Smooth muscle cell (in vitro differentiated cells): Measurements from ENCODE around the gene LY9. TPM values are rescaled to one million over a fixed set of nuclear protein-coding genes. Genes with fewer than 3 reads are reported as not detected.

Source experiments
- DNase-seq: peaks from one replicate; lab custom pipeline; 2025; ENCODE audit not compliant: unreplicated experiment; lab: John Stamatoyannopoulos, UW
- H2AFZ ChIP-seq: fragments of 200-600 bp; sonication (generic); 2 replicates; pipeline ENCODE4 v1.6.0; 2016; ENCODE audit warnings: antibody characterized with exemption, low read depth, mild to moderate bottlenecking
- H3F3A ChIP-seq: fragments of 200-600 bp; sonication (generic); 2 replicates; pipeline ENCODE4 v1.6.0; 2017; ENCODE audit warnings: antibody characterized with exemption, low read depth
- H3K27ac ChIP-seq: fragments of 200-600 bp; sonication (generic); 2 replicates; pipeline ENCODE4 v1.5.1; 2016; ENCODE audit warnings: low read depth, mild to moderate bottlenecking
- H3K27me3 ChIP-seq: fragments of 200-600 bp; sonication (generic); 2 replicates; pipeline ENCODE4 v1.6.1; 2016; ENCODE audit warnings: low read depth, mild to moderate bottlenecking
- H3K36me3 ChIP-seq: fragments of 200-600 bp; sonication (generic); 2 replicates; pipeline ENCODE4 v1.5.1; 2016; ENCODE audit warnings: low read depth
- H3K4me1 ChIP-seq: fragments of 200-600 bp; sonication (generic); 2 replicates; pipeline ENCODE4 v1.5.1; 2016; ENCODE audit warnings: low read depth
- H3K4me2 ChIP-seq: fragments of 200-600 bp; sonication (generic); 2 replicates; pipeline ENCODE4 v1.6.0; 2016; ENCODE audit warnings: mild to moderate bottlenecking
- H3K4me3 ChIP-seq: fragments of 200-600 bp; sonication (generic); 2 replicates; pipeline ENCODE4 v1.5.1; 2016; ENCODE audit warnings: mild to moderate bottlenecking
- H3K79me2 ChIP-seq: fragments of 200-600 bp; sonication (generic); 2 replicates; pipeline ENCODE4 v1.6.0; 2016; ENCODE audit warnings: low read depth, mild to moderate bottlenecking
- H3K9ac ChIP-seq: fragments of 200-600 bp; sonication (generic); 2 replicates; pipeline ENCODE4 v1.6.0; 2016; ENCODE audit warnings: low read depth
- H3K9me3 ChIP-seq: fragments of 200-600 bp; sonication (generic); replicated peaks from 2 replicates; pipeline ENCODE4 v1.5.1; 2016; ENCODE audit warnings: low read depth
- H4K20me1 ChIP-seq: fragments of 200-600 bp; sonication (generic); 2 replicates; pipeline ENCODE4 v1.6.0; 2016; ENCODE audit warnings: low read depth
- CTCF ChIP-seq: fragments of 200-600 bp; sonication (generic); IDR thresholded peaks from 2 replicates; pipeline ENCODE4 v1.5.1; 2017; ENCODE audit warnings: borderline replicate concordance, mild to moderate bottlenecking, antibody characterized with exemption; ENCODE audit not compliant: insufficient read depth, poor library complexity, severe bottlenecking
- WGBS: methylation state at CpG from one replicate; pipeline ENCODE4 v1.1.7; 2016; ENCODE audit warnings: low lambda C conversion rate; 5-methylcytosine and 5-hydroxymethylcytosine counted together
- polyA plus RNA-seq: library from polyadenylated mRNA; unstranded; fragments of >200 nt; fragmentation: Nextera tagmentation; extraction: Ambion mirVana; gene quantifications from 2 replicates; pipeline ENCODE4 v1.2.1, GENCODE V29; 2016
- total RNA-seq: library from RNA; depleted of rRNA; stranded (reverse); fragments of >200 nt; gene quantifications from 2 replicates; pipeline ENCODE4 v1.2.3, GENCODE V29; 2014

Gene LY9
- total and polyA plus RNA-seq, 2 experiments from 2014 or later = not detected

GRCh38 chr1:160836561-160836960 lies 40.6 kb downstream of the LY9 start:
- Histone ChIP-seq H3K27me3 (peaks cover 4% of the 10 kb centered on the region), H3F3A (no peaks in the 10 kb centered on the region), H4K20me1 (no peaks in the 10 kb centered on the region), H3K4me2 (no peak overlapping the region), H3K9me3 (no peaks in the 10 kb centered on the region), H3K9ac (no peak overlapping the region), H3K27ac (no peak overlapping the region), H3K4me1 (peaks cover 10% of the 10 kb centered on the region), H3K79me2 (no peaks in the 10 kb centered on the region), H3K4me3 (no peak overlapping the region), H2AFZ (no peak overlapping the region), H3K36me3 (no peaks in the 10 kb centered on the region)
- WGBS = 75% methylated on average over 3 of the region's 3 CpGs
- DNase-seq = no peak
- TF ChIP-seq CTCF = no peak

DNA sequence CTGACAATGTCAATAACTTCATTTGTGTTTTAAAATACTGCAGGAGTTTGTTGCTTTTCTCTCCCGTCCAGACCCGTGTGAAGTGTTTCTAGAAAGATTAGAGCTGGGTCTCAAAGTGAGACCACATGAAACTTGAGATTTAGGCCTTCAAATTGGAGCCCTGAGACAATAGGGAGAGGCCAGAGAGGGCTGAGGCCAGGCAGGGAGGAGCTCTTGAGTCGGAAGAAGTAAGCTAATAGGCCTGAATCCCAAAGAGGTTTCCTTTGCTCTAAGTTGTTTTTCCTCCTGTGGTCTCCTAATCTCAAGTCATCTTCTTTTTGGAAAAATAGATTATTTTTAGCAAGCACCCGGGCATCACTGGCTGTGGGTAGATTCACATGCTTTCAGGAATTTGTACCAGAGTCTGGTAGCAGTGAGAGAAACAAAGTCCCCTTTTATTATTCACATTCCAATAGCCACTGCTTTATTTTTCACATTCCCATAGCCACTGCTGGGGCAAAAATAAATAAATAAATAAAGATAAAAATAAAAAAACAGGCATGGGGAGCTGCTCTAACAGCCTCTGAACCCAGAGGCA lies 41.1 kb downstream of the LY9 start:
- Histone ChIP-seq H3K4me1 (peaks cover 10% of the 10 kb centered on the region), H3F3A (no peaks in the 10 kb centered on the region), H3K9ac (no peak overlapping the region), H3K79me2 (no peaks in the 10 kb centered on the region), H3K4me2 (no peak overlapping the region), H3K36me3 (no peaks in the 10 kb centered on the region), H2AFZ (no peak overlapping the region), H3K27me3 (peaks cover 4% of the 10 kb centered on the region), H4K20me1 (no peaks in the 10 kb centered on the region), H3K9me3 (no peaks in the 10 kb centered on the region), H3K27ac (no peak overlapping the region), H3K4me3 (no peak overlapping the region)
- 59% methylated on average over 4 of the region's 4 CpGs for WGBS
- no peak for TF ChIP-seq CTCF
- no peak for DNase-seq

GRCh38 chr1:160837558-160838205 lies 41.7 kb downstream of the LY9 start:
- no peak overlapping the region for H3K4me3 ChIP-seq
- no peak overlapping the region for H2AFZ ChIP-seq
- DNase-seq = no peak
- no peaks in the 10 kb centered on the region for H3K9me3 ChIP-seq
- H3K4me1 ChIP-seq = peaks cover 10% of the 10 kb centered on the region
- H3K9ac ChIP-seq = no peak overlapping the region
- WGBS = 84% methylated on average over 9 of the region's 9 CpGs
- H3K27me3 ChIP-seq = peaks cover 4% of the 10 kb centered on the region
- no peaks in the 10 kb centered on the region for H3K79me2 ChIP-seq
- no peaks in the 10 kb centered on the region for H3F3A ChIP-seq
- H3K27ac ChIP-seq = no peak overlapping the region
- no peak for TF ChIP-seq CTCF
- H3K4me2 ChIP-seq = no peak overlapping the region
- H4K20me1 ChIP-seq = no peaks in the 10 kb centered on the region
- H3K36me3 ChIP-seq = no peaks in the 10 kb centered on the region

DNA sequence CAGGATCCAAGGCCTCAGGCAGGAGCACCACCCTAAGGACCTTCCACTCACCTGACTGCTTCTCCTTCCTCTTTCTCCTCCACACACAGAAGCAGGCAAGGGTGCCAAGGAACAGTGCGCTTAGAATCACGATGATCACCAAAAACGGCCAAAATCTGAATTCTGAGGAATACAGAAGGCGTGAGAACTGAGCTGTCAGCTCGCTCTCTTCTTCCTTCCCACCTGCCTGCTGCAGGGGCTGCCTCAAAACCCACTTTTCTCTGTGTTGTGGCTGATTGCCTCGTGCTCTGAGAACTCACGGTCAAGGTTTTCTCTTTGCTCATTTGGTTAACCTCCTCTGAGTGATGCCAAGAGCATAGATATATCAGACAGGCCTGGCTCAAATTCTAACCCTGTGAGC lies 42.9 kb downstream of the LY9 start:
- H3F3A ChIP-seq = no peaks in the 10 kb centered on the region
- no peaks in the 10 kb centered on the region for H3K9me3 ChIP-seq
- no peaks in the 10 kb centered on the region for H3K36me3 ChIP-seq
- peaks cover 10% of the 10 kb centered on the region for H3K4me1 ChIP-seq
- H4K20me1 ChIP-seq = no peaks in the 10 kb centered on the region
- DNase-seq = no peak
- H3K27ac ChIP-seq = no peak overlapping the region
- H3K27me3 ChIP-seq = peaks cover 4% of the 10 kb centered on the region
- no peaks in the 10 kb centered on the region for H3K79me2 ChIP-seq
- H2AFZ ChIP-seq = no peak overlapping the region
- H3K9ac ChIP-seq = no peak overlapping the region
- TF ChIP-seq CTCF = no peak
- WGBS = 93% methylated on average over 7 of the region's 7 CpGs
- H3K4me2 ChIP-seq = no peak overlapping the region
- H3K4me3 ChIP-seq = no peak overlapping the region
